GM19240 (cell line): ENCODE results near the gene NEK8.

Experiments used
- DNase-seq: peaks from one replicate; pipeline ENCODE4 v3.0.0; 2011; ENCODE audit warnings: low spot score; ENCODE audit not compliant: insufficient read length

NEK8 gene

GRCh38 chr17:28744972-28745785 lies 16.6 kb downstream of the NEK8 start:
- no peak for DNase-seq

DNA sequence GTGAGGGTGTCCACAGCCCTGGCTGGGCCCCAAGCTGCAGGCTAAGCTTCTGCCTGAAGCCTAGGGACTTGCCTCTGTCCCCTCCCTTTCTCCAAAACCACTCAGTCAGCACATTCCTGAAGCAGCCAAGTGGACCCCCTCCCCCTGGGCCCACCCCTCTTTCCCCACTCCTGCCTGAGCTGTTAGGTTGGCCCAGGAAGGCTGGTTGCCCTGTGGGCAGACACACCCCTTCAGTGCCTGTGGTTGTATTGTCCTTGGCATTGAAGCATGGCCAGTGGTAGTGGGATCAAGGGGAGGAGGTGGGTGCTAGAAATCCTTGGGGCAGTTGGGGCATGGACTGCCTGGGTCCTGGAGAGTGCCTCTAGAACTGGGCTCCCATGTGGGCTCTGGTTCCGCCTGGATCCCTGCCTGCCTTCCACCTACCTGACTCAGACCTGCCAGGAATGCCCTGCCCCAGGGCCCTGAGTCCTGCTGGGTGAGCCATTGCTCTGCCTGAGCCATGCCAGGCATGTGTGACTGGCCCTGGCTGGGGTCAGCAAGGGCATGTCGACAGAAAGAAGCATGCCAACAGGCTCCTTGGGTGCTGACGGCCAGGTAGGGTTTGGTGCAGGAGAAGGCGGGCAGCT lies 17.3 kb downstream of the NEK8 start:
- DNase-seq: no peak

DNA sequence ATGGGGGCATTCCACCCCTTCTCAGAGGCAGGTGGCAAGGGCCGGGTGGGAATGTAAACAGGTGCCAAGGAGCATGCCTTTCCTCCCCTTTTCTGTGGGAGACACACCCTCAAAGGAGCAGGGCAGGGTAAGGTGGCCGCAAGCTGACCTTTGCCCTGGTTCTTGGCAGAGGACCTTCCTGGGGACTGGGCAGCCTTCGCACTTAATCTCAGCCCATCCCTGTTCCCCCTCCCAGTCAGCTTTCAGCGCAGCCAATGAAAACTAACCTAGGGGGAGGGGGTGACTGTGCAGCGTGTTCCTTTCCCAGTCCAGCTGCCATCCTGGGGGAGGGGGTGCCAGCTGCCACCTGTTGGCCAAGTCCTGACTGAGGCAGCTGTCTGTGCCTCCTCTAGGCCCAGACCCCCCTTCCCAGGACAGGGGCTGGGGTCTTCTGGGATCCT lies 18.0 kb downstream of the NEK8 start:
- no peak for DNase-seq

GRCh38 chr17:28747051-28747691 lies 18.6 kb downstream of the NEK8 start:
- no peak for DNase-seq

DNA sequence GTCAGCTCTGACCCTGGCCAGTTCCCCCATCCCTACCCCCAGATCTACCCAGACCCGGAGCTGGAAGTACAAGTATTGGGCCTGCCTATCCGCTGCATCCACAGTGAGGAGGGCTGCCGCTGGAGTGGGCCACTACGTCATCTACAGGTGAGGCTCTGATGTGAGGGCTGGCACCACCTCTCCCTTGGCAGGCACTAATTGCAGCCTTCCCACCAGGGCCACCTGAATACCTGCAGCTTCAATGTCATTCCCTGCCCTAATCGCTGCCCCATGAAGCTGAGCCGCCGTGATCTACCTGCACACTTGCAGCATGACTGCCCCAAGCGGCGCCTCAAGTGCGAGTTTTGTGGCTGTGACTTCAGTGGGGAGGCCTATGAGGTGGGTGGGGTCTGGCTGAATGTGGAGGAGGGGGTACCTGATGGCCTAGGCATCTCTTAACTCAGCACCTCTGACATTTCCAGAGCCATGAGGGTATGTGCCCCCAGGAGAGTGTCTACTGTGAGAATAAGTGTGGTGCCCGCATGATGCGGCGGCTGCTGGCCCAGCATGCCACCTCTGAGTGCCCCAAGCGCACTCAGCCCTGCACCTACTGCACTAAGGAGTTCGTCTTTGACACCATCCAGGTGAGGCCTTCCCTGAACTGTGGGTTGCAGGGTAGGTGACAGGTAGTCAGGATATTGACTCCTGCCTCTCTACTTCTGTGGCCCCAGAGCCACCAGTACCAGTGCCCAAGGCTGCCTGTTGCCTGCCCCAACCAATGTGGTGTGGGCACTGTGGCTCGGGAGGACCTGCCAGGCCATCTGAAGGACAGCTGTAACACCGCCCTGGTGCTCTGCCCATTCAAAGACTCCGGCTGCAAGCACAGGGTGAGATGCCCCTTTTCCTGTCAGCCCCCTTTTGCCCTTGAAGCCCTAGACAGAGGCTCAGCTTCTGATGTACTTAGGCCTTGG lies 19.5 kb downstream of the NEK8 start:
- no peak for DNase-seq

DNA sequence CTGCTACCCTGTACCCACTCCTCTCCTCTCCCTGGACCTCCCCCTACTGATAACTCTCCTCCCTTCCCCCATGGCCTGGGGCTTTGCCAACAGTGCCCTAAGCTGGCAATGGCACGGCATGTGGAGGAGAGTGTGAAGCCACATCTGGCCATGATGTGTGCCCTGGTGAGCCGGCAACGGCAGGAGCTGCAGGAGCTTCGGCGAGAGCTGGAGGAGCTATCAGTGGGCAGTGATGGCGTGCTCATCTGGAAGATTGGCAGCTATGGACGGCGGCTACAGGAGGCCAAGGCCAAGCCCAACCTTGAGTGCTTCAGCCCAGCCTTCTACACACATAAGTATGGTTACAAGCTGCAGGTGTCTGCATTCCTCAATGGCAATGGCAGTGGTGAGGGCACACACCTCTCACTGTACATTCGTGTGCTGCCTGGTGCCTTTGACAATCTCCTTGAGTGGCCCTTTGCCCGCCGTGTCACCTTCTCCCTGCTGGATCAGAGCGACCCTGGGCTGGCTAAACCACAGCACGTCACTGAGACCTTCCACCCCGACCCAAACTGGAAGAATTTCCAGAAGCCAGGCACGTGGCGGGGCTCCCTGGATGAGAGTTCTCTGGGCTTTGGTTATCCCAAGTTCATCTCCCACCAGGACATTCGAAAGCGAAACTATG lies 20.4 kb downstream of the NEK8 start:
- DNase-seq: no peak

GRCh38 chr17:28749516-28750177 lies 21.1 kb downstream of the NEK8 start:
- no peak for DNase-seq

- peak; percentile 70 for DNase-seq
Measured at GRCh38 chr17:28750178-28751047, 21.8 kb downstream of the NEK8 start.

GRCh38 chr17:28751600-28752366 lies 23.2 kb downstream of the NEK8 start:
- DNase-seq: no peak

DNA sequence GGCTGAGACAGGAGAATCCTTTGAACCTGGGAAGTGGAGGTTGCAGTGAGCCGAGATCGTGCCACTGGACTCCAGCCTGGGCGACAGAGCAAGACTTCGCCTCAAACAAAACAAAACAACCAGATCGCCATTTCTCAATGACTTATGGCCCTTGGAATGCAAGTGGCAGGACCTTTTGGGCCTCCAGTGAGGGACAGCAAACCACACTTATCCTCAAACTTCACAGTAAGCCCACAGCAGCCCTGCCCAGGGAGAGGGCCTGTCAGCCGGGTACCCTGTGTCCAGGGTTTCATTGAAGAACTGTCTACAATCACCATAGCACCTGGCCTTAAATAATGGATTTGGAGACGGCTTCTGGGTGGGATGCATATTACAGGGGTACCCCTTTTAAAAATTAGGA lies 26.9 kb downstream of the NEK8 start:
- DNase-seq: no peak

DNA sequence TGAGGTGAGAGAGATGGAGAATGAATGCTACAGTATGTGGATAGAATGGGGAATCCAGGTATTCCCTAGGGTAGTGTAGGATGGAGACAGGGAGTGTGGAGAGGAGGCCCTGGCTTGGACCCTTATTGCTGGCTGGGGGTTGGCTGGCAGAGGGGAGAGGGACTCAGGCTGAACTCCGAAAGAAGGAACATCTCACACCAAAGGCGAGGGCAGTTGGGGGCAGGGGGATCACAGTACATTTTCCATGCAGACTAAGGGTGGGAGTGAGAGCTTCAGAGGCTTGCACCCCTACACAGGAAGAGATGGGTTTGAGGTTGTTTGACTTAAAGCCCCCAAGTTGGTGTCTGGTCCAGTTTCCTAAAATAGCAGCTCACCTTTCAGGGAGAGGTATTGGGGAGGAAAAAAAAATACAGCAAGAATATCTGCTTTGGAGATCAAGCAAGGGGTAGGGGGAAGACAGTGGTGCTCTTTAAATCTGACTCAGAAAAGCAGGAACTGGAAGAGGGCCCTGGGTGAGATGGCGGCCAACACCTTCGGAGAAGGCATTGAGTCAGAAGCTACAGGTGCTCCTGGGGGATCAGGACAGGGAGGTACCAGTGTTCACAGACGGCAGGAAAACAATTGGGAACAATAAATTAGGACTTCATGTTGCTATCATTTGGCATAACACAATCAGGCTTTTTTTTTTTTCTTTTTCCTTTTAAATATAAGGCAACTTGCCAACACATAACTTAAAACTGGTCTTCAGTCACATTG lies 27.6 kb downstream of the NEK8 start:
- no peak for DNase-seq

DNA sequence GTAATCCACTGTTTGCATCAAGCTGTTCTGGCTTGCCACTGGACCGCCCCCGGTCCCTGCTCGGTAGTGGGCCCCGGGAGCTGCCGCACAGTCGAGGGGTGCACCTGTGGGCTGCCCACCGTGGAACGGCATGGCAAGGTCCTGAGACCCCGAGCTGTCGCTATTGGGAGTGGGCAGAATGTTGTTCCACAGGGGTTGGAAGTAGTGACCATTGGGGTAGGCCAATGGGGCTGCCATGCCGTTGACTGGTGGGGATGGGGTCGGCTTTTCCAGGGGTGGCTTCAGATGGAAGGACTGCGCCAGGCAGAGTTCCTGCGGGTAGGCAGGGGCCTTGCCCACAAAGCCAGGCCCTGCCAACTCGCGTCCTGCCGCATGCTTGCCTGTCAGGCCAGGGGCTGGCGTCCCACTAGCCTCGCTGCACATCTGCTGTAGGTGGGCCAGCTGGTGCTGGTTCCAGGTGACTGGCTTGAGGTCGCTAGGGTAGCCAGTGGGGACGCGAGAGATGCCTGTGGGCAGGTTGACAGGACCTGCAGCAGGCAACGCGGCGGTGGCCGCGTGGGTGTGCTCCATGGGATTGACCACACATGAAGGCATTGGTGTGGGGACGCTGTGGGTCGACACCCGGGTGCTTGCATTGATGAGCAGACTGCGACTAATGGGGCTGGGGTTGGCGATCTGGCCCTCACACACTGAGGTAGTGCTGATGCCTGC lies 30.0 kb downstream of the NEK8 start:
- no peak for DNase-seq

DNA sequence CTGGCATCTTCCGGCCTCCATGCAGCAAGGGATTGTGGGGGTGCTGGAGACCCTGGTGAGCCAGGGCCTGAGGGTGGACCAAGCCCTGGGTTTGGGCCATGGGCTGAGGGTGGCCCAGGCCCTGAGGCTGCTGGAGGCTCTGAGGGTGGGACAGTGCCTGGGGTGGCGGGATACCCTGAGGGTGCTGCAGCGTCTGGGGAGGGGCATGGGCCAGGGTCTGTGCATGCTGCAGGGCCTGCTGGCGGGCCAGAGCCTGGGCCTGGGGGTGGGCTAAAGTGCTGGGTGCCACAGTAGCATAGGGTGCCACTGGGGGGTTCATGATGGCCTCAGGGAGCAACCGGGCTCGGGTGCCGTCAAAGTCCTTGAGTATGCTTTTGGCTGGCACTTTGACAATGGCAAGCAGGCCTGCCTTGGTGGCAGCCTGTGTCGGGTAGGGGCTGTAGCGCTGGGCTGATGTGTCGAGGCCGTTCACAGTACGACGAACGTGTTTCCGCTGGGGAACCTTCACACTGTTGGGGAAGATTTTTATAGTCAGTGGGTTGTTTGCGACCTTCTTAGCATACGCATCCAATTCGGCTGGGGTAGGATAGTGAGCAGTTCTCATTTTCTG lies 30.8 kb downstream of the NEK8 start:
- DNase-seq: no peak

DNA sequence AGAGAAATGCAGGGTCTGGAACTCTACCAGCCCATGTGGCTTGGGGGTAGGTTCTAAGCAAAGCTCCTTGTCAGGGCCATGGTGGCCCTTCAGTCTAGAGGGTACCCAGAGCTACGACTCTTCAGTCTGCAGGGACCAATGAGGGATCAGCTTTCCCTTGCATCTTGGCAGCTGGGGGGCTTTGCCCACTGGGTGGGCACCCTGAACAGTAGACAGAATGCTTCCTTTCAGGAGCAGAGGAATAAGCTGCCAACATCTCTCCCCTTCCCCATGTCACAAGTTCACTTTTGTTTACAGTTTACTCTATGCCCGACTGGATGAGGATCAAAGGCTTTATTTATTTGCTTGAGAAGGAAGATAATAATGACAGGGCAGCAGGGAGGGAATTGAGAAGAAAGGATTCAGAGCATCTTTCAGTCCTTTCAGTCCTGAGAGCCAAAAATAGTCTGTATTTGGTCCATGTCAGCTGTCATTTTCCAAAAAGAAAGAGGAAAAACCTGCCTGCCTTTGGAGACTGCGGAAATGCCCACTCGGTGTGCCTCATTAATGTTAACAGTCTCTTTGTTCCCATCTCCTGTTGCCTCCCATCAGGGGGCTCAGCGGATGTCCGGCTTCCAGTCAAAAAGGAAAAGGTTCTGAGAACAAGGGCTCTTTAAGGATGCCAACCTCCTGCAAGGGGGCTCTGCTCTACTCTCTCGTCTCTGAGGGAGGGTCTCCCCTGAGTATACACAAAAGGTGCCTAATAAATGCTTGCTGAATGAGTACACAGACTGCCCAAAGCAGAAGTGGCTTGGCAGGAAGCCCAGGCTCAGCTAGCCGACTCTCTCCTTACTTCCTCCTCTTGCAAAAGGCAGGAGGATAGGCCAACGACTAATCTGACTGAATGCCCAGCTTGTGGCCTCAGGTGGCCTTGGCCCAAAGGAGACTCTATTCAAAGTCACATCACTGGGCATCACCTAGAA lies 32.3 kb downstream of the NEK8 start:
- no peak for DNase-seq

GRCh38 chr17:28763137-28763799 lies 34.7 kb downstream of the NEK8 start:
- peak; percentile 16 for DNase-seq
